ENCODE results near the gene LNX2. TPM values are rescaled to one million over a fixed set of nuclear protein-coding genes. Genes with fewer than 3 reads are reported as not detected.
"Not testable (repeated sequence)": the region's sequence is repeated elsewhere in the genome, so short reads cannot be mapped to it uniquely, and the experiment has no call there.

Gene LNX2
- polyA plus RNA-seq, 10 donors: 4.6 to 7.5 (median 5.4) TPM

- DNase-seq: no peak
These were observed 17.7 kb upstream of the LNX2 start for GRCh38 chr13:27638001-27638400.

GRCh38 chr13:27637289-27637626, 16.9 kb upstream of the LNX2 start:
- no peak for DNase-seq

- peak in 1 of 3 donors; percentile 8 for DNase-seq
These were observed 16.4 kb upstream of the LNX2 start for GRCh38 chr13:27636589-27637288.

- DNase-seq: no peak
These were observed 14.9 kb upstream of the LNX2 start for GRCh38 chr13:27635266-27635665.

GRCh38 chr13:27634791-27635190, 14.5 kb upstream of the LNX2 start:
- DNase-seq: no peak

- no peak for DNase-seq
These were observed 13.9 kb upstream of the LNX2 start for GRCh38 chr13:27634231-27634630.

GRCh38 chr13:27632648-27633047, 12.3 kb upstream of the LNX2 start:
- DNase-seq: no peak

- DNase-seq: no peak
These were observed 11.9 kb upstream of the LNX2 start for GRCh38 chr13:27632214-27632613.

GRCh38 chr13:27631665-27632064, 11.3 kb upstream of the LNX2 start:
- DNase-seq: no peak

- DNase-seq: no peak
These were observed 10.8 kb upstream of the LNX2 start for GRCh38 chr13:27631156-27631555.

- DNase-seq: not testable (repeated sequence)
These were observed 8.4 kb upstream of the LNX2 start for GRCh38 chr13:27628766-27629165.

GRCh38 chr13:27628081-27628480, 7.8 kb upstream of the LNX2 start:
- DNase-seq: no peak

GRCh38 chr13:27627380-27627779, 7.1 kb upstream of the LNX2 start:
- no peak for DNase-seq

GRCh38 chr13:27625839-27626238, 5.5 kb upstream of the LNX2 start:
- DNase-seq: no peak

- DNase-seq: no peak
These were observed 3.7 kb upstream of the LNX2 start for GRCh38 chr13:27624071-27624470.

GRCh38 chr13:27622881-27623280, 2.6 kb upstream of the LNX2 start:
- no peak for DNase-seq

GRCh38 chr13:27622102-27622820, 1.9 kb upstream of the LNX2 start:
- DNase-seq: no peak

- DNase-seq: peak; percentile 71 to 92 (median 85)
These were observed 1.2 kb upstream of the LNX2 start, which contains the start of gene POLR1D for GRCh38 chr13:27621366-27622101. Gene POLR1D, plus strand, starts transcription at chr13:27621892. Its CDS starts 92 bp downstream, at chr13:27621984.

GRCh38 chr13:27621116-27621365, 712 bp upstream of the LNX2 start:
- DNase-seq: no peak

GRCh38 chr13:27619728-27620376, 477 bp downstream of the LNX2 start:
- DNase-seq: no peak

GRCh38 chr13:27619093-27619727, 1.1 kb downstream of the LNX2 start:
- DNase-seq: no peak

GRCh38 chr13:27617881-27618321, 2.4 kb downstream of the LNX2 start:
- no peak for DNase-seq
